Activated naive CD4-positive, alpha-beta T cell treated with Interleukin-2 at 50 U/mL for 16 hours (primary cell): ENCODE measurements around the gene NRP2.

ENCODE experiments used
- DNase-seq: peaks from one replicate; pipeline ENCODE4 v3.0.0-alpha.2; 2020

Gene NRP2

GRCh38 chr2:205776720-205777119 lies 94.4 kb downstream of the NRP2 start:
- no peak for DNase-seq

GRCh38 chr2:205778356-205778755 lies 96.1 kb downstream of the NRP2 start:
- DNase-seq: no peak

DNA sequence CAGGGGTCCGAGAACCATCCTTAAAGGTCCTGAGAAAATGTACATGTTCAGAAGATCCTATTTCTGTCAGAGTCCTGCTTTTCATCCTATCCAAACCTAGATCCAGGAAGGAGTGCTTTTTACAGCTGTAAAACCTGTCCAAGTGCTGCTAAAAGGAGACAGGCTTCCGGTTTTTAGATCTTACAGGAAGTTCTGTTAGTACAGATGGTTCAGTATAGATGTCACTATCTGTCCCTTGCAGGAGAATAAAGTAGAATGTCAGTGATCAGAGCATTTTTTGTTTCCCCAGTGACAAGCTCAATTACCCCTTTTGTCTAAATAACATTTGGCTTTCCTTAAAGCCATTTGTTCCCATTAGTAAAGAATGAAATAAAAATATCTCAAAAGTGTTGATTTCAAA lies 98.3 kb downstream of the NRP2 start:
- no peak for DNase-seq

DNA sequence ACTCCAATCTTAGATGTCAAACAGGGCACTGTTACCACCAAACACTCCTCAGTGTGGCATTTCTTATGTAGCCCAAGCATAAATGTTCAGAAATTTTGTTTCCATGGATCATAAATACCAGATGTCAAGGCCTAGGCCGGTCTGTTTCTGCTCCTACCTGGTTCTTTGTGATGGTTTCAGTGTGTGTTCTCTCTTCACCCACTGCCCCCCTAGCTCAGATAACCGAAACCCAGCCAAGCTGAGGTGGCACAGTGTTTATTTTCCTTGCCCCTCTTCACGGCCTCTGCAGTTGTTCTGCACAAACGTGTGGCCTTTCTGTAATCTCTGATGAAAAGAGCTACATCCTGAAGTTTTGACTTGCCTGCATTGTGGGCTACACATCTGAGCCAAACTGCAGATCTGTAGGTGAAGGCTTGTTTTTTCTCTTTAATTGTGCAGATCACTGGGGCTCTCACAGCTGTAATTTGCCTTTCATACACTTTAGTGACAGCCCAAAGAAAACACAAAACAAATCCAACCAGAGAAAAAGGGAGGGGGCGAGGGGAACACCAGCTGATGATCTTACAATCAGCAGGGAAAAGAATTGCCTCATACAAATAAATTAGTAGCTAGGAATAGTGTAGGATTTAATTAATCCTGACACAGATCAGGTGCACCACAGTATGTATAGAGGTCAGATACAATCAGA lies 99.1 kb downstream of the NRP2 start:
- DNase-seq: no peak

DNA sequence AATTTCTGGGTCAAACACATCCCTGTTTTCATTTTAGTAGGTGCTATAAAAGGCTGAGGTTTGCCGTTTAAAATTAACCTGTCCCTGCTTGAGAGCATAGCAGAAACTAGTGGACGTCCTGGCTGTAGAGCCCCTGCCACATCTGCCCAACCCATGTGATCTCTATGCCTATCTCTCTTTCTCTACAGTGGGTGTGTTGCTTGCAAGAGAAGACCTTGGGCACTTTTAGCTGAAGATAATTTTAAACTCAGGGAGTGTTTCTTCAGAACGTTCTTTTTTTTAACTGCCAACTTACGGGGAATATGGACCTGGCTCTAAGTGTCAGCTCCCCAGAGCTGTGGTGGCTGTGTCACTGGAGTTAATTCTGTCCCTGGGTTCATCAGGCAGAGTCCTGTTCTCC lies 100.6 kb downstream of the NRP2 start:
- DNase-seq: no peak

GRCh38 chr2:205783872-205784499 lies 101.7 kb downstream of the NRP2 start:
- no peak for DNase-seq

GRCh38 chr2:205785507-205786260 lies 103.4 kb downstream of the NRP2 start:
- no peak for DNase-seq

DNA sequence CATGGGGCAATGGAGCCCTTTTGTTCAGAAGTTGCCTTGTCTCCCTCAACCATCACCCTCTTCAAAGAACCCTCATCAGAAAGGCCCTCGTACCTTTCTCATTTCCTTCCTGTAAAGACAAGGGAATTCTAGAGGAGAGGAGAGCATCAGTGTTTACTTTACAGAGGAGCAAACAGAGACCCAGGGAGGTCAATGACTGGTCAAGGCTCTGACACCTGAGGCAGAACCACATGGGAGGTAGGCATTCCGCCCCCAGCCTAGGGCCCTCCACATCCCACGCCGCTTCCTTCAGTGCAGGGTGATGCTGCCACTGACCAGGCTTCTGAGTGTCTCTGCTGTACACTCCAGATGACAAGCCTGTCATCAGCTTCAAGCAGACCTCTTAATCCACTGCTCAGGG lies 104.7 kb downstream of the NRP2 start:
- DNase-seq: no peak

- no peak for DNase-seq
These were observed 105.5 kb downstream of the NRP2 start for GRCh38 chr2:205787761-205788160.

GRCh38 chr2:205789906-205790305 lies 107.6 kb downstream of the NRP2 start:
- DNase-seq: no peak

- no peak for DNase-seq
These were observed 110.6 kb downstream of the NRP2 start for GRCh38 chr2:205792908-205793307.

- no peak for DNase-seq
These were observed 114.6 kb downstream of the NRP2 start for GRCh38 chr2:205796805-205797313.

- no peak for DNase-seq
These were observed 115.6 kb downstream of the NRP2 start for GRCh38 chr2:205797866-205798265.

DNA sequence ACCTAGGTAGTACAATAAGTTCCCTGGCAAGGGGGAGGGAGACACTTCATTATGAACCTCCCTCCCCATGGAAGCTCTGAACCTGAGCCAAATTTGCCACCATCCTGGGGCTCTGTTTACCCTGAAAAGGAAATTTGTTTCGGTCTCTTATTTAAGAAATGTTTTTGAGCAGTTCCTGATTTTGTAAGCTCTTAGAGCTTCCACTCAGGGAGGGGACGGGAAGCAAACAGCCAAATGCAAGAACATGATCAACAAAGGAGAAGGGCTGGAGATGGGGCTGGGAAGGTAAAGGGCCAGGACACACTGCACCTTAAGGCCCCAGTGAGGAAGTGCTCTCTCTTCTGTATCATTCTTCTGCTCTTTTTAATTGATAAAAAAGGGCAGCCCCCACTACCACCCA lies 117.9 kb downstream of the NRP2 start:
- DNase-seq: no peak

- DNase-seq: no peak
These were observed 118.5 kb downstream of the NRP2 start for GRCh38 chr2:205800773-205801172.

GRCh38 chr2:205802065-205802464 lies 119.8 kb downstream of the NRP2 start:
- no peak for DNase-seq

DNA sequence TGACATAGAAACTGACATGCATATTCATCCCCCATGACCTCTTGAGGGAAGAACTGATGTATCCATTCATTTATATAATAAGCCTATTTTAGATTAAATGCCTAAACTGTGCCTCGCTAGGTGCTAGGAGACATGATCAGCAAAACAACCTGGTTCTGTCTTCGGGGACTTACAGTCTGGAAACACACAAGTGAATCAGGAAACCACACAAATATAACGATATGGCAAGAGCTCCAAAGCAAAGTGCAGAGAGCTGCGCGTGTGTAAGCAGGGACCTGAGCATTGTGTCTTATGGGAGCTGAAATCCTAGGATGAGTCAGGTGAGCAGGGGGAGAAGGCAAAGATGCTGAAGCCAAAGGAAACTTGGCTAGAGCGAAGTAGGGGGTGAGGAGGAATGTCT lies 120.6 kb downstream of the NRP2 start:
- DNase-seq: no peak

DNA sequence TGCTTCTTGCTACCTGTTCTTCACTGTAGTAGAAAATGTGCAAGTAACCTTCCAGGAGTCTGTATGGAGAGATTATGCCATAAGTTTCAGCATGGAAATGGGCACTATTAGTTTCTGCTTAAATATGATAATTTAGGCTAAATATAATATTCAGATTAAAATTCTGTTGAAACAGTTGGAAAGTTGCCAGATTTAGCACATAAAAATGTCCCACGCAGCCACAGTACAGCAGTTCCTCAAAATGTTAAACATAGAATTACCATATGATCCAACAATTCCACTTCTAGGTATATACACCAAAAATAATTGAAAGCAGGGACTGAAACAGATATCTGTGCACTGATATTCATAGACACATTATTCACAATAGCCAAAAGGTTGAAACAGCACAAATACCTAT lies 121.2 kb downstream of the NRP2 start:
- no peak for DNase-seq

DNA sequence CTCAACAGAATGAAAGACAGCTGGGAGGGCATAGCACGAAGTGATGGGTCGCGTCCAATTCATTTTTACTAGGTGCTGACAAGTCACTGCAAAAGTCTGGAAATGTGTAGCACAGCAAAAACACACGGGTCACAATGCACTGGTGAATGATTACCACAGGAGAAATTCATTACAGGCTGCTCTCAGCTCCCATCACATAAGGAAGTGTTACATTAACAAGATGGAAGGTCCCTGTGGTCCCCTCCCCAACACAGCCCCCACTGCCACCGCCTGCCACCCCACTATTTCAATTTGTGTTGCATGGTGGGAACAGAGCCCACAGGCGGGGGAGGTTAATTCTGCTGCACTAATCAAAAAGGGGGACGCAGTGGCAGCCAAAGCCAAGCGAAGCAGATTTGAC lies 122.8 kb downstream of the NRP2 start:
- no peak for DNase-seq

DNA sequence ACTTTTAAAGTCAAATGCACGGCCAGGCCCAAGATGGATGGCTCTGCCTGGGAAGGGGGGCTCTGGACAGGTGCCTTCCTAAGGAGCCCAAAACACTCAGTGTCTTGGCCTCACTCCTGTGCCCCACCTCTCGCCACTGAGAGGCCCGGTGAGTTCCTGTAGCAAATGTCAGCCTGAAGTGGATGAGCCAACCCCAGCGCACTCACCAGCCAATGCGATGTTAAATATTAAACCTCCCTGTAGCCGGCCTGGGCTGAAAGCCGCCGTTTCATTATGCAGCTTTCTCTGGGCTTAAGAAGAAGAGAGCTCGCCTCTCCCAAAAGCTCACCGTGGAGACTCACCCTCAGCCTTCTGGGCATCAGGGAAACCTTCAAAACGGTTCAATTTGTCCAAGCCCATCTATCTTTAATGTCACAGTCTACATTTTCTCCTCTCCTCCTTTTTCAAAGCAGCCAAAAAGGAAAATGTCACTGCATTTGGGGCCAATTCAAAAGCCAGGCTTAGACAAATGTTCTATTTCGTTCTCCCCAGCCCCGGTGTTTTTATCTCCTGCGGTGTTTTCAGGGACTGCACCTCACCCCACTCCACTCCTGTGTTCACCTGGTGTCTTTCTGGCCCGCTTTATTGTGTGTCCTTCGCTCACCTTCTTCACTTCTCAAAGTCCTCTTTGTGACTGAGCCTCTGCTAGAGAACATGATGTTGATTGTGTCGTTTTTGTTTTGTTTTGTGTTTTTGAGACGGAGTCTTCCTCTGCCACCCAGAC lies 124.0 kb downstream of the NRP2 start:
- no peak for DNase-seq

- no peak for DNase-seq
These were observed 124.9 kb downstream of the NRP2 start for GRCh38 chr2:205807229-205807628.

DNA sequence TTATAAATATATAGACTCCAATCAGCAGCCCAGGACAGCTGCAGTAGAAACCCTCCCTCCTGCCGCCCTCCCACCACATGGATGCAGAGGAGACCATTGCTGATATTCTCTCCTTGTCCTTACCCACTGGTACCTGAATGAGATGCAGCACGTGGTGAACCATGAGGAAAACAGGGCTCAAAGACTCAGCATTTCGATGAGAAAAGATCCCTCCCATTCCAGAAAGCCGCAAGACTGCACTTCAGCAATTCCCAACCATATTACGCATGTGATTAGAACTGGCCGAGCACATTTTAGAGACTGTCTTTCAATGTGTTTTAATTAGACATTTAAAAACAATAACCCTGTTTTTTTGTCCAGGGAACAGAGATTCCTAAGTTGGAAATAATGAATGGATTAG lies 125.5 kb downstream of the NRP2 start:
- no peak for DNase-seq

- DNase-seq: no peak
These were observed 126.3 kb downstream of the NRP2 start for GRCh38 chr2:205808486-205809121.
